Lower leg skin (tissue), 3 donors: ENCODE measurements around the gene ZNF608.

ENCODE experiments used
- CTCF ChIP-seq, 3 donors: fragments of 450-650 bp; IDR thresholded peaks; one replicate each; pipeline ENCODE4 v1.5.1; 2016; ENCODE audit warnings: antibody characterized with exemption in 3 of 3, mild to moderate bottlenecking in 3 of 3, moderate library complexity in 2 of 3
- POLR2A ChIP-seq, 2 donors: fragments of 450-650 bp; IDR thresholded peaks; one replicate each; pipeline ENCODE4 v1.6.1; 2016 to 2017; ENCODE audit warnings: antibody characterized with exemption in 2 of 2, mild to moderate bottlenecking in 1 of 2, moderate library complexity in 1 of 2

GRCh38 chr5:124716169-124716568, 30.3 kb downstream of the ZNF608 start:
- TF ChIP-seq CTCF (IDR thresholded peaks at IDR 0.05) (no peak), POLR2A (IDR thresholded peaks at IDR 0.05) (no peak)
